ENCODE data around the gene CHKB.
"Not testable (repeated sequence)": the region's sequence is repeated elsewhere in the genome, so short reads cannot be mapped to it uniquely, and the experiment has no call there.

Gene CHKB

DNA sequence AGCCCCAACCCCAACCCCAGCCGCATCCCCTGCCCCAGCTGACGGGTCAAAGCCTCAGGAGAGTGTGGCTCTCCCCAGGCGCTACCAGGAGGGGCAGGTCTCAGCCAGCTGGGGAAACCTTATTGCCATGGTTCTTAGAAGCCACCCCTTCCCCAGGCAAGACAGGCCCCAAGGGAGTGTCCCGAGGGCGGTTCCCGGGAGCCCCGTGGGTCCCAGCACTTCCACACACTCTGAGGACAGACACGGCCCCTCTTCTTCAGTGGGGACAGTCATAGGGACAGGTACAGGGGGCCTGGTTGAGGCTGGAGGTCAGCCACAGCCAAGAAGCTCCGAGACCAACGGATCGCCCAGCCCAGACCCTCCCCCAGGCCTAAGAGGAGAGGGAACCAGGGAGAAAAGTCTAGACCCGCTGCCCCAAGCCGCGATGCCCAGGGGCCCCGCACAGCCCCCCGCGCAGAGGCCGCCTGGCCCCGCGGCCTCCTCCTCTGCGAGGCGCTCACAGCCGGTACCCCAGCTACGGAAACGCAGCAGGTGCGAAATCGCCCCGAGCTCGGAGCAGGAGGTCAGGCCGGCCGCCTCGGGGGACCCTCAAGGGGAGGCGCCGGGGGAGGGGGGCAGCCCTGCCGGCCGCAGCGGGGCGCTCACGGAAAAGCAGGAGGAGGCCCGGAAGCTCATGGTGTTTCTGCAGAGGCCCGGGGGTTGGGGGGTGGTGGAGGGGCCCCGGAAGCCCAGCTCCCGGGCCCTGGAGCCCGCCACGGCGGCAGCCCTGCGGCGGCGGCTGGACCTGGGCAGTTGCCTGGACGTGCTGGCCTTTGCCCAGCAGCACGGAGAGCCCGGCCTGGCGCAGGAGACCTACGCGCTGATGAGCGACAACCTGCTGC lies 34.4 kb downstream of the CHKB start:
- no peak for DNase-seq (ENCODE audit: low spot score)

- DNase-seq (ENCODE audit: low spot score): no peak
These were observed 35.2 kb downstream of the CHKB start for GRCh38 chr22:50547263-50547985.

DNA sequence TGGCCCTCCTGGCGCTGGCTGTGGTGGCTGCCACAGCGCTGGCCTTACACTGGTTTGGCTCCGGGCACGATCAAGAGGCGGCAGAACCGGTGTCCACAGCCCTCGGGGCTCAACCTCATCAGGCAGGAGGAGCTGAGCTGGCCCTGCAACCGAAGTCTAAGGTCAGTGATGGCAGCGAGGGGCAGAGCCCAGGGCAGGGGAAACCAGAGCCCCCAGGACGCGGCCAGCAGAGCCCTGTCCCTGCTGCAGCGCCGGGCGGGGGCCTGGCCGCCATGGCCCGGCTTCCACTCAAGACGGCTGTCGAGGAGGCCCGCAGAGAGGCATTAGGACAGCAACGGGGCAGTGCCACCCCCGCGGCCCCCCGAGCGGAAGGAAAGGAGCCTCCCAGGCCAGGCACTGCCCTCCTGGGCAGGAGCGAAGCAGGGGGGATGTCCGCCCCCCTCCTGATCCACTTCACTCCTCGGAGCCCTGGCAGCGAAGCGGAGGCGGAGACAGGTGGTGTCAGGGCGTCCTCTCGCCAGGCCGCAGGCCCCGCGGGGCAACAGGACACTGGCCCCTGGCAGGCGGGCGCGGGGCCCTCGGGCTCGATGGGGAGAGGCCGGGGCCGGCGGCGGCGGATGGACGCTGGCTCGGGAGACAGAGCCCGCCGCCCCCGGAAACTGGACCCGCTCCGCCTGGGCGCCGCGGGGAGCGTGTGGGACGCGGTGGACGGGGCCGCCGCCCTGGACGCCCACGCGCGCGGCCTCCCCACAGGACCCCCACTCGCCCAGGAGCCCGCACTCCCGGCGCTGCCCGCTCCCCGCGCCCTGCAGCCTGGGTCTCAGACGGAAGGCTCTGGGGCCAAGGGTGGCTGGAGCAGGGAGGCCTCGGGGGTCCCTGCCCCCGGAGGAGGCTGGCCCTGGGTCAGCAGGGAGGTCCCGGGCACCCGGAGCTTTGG lies 36.1 kb downstream of the CHKB start:
- no peak for DNase-seq (ENCODE audit: low spot score)

- DNase-seq (ENCODE audit: low spot score): no peak
These were observed 36.9 kb downstream of the CHKB start, which contains the start of gene KLHDC7B for GRCh38 chr22:50545522-50546325. TSS of gene KLHDC7B (plus strand) at chr22:50545899. CDS start at chr22:50546244, 345 bp downstream.

- DNase-seq (ENCODE audit: low spot score): no peak
These were observed 37.8 kb downstream of the CHKB start for GRCh38 chr22:50544746-50545253.

- DNase-seq (ENCODE audit: low spot score): no peak
These were observed 38.4 kb downstream of the CHKB start for GRCh38 chr22:50544078-50544745.

- no peak for DNase-seq (ENCODE audit: low spot score)
These were observed 40.2 kb downstream of the CHKB start for GRCh38 chr22:50542416-50542927.

DNA sequence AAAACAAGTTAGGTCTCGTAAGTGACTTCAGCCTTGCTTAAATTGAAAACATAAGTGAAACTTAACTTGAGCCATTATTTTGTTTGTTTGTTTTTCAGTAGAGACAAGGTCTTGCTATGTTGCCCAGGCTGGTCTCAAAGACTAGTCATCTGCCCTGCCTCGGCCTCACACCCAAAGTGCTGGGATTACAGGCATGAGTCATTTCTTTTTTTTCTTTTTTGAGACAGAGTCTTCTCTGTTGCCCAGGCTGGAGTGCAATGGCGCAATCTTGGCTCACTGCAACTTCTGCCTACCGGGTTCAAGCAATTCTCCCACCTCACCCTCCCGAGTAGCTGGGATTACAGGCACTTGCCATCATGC lies 41.0 kb downstream of the CHKB start:
- DNase-seq (ENCODE audit: low spot score): peak; percentile 78

GRCh38 chr22:50540381-50540780 lies 42.3 kb downstream of the CHKB start:
- DNase-seq (ENCODE audit: low spot score): no peak

DNA sequence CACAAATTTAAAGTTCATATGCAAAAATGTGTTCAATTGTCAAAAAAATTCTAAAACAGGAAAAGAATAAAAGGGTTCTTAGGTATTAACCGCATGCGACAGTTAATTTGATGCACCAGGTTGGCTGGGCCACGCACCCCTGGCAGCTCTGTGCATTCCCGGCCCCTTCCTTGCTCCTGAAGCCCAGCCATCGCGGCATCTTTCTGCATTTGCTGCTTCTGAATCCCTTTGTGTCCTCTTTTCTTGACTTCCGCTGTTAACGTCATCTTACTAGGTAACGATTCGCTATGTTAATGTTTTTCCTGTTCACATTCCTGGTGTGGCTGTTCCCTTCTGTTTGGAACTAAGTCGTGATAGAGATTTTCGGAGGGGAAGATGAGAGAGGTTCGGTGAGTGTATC lies 44.9 kb downstream of the CHKB start:
- DNase-seq (ENCODE audit: low spot score): no peak

DNA sequence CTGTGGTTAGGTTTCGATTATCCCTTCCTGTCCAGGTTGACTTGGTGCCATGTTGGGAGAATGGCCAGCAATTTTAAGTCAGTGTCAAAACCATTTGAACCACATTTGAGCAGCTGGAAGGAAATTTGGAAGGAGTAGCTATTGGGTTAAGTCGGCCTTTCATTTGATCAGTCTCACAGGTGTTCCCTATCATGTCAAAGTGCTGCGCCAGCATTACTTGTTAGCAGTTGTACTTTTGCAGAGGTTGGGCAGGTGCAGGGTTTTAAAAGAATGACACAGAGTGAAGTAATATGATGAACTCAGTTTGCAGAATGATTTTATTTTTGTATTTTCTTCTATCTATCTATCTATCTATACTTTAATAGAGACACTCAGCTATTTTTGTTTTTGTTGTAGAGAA lies 46.4 kb downstream of the CHKB start:
- no peak for DNase-seq (ENCODE audit: low spot score)

DNA sequence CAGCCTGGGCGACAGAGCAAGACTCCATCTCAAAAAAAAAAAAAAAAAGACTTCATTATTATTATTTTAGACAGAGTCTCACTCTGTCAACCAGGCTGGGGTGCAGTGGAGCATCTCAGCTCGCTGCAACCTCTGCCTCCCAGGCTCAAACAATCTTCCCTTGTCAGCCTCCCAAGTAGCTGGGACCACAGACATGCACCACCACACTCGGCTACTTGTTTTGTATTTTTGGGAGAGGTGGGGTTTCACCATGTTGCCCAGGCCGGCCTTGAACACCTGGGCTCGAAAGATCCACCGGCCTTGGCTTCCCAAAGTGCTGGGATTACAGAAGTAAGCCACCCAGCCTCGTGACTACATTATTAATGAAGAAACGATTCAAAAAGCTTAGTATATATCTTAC lies 47.5 kb downstream of the CHKB start:
- DNase-seq (ENCODE audit: low spot score): no peak

DNA sequence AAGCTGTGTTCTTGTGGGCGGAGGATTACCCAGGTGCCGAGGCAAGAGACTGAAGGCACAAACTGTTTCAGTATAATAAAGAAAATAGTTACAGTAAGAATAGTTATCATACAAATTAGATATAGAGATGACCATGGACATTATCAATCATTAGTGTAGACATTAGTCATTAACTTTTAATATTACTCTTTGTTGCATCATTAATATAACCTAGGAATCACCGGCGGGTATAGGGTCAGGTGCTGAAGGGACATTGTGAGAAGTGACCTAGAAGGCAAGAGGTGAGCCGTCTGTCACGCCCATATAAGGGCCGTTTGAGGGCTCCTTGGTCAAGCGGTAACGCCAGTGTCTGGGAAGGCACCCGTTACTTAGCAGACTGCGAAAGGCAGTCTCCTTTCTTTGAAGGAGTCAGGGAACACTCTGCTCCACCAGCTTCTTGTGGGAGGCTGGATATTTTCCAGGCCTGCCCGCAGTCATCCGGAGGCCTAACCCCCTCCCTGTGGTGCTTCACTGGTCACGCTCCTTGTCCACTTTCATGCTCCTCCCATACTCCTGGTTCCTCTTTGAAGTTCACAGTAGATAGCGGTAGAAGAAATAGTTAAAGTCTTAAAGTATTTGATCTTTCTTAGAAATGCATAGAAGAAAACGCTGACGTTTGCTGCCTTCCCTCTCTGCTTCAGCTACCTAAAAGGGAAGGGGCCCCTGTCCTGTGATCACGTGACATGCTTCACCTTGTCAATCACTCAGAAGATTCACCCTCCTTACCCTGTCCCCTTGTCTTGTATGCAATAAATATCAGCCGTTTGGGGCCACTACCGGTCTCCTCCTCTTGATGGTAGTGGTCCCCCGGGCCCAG lies 48.6 kb downstream of the CHKB start:
- not testable (repeated sequence) for DNase-seq (ENCODE audit: low spot score)

DNA sequence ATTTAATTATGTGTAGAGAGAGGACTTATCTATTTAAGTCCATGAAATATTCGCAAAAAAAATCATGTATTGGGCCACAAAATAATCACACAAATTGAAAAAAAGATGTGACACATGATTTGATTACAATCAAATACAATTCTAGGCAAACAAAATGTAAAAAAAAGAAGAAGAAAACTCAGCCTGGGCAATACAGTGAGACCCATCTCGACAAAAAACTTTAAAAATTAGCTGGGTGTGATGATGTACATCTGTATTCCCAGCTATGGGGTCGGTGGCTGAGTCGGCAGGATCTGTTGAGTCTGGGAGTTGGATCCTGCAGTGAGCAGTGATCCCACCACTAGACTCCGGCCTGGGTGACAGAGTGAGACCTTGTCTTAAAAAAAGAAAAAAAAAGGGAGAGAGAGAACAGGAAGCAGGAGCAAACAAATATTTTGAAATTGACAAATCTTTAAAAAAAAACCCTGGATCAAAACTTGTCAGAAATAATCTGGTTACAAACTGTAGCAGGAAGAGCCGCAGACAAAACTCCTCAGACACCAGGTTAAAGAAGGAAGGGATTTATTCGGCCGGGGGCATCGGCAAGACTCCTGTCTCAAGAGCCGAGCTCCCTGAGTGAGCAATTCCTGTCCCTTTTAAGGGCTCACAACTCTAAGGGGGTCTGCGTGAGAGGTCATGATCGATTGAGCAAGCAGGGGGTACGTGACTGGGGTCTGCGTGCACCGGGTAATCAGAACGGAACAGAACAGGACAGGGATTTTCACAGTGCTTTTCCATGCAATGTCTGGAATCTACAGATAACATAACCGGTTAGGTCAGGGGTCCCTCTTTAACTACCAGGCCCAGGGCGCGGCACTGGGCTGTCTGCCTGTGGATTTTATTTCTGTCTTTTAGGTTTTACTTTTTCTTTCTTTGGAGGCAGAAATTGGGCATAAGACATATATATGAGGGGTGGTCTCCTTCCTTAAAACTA lies 49.5 kb downstream of the CHKB start:
- DNase-seq (ENCODE audit: low spot score): no peak

DNA sequence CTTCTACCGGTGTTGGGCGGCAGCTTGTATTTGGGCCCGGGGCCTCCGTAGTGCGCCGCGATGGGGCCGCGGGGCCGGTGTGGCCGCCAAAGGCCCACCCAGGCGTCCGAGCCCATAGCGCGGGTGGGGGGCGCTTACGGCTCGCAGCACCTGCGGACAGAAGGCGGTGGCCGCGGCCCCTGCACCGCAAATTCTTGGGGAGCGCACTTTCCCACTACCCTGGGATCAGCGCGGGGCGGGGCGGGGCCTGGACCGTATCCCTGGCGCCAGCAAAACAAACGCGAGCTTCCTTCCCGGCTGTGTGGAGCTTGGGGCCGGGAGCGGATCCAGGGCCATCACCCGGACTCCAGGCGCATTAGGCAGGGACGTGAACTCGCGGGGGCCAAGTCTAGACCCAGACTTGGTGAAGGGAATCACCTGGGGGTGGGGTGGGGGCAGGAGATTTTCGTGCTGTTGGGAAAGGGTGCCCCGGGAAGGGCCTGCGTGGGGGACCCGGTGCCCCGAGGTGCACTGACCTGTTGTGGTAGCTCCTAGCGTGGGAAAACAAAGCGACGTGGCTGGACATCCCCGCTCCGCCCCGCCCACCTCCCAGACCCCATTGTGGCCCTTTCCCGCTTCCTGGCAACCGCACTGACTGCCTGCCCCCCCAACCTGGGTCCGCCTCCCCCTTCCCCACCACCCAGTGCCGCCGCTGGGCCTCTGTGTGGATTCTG lies 50.5 kb downstream of the CHKB start:
- DNase-seq (ENCODE audit: low spot score): no peak

DNA sequence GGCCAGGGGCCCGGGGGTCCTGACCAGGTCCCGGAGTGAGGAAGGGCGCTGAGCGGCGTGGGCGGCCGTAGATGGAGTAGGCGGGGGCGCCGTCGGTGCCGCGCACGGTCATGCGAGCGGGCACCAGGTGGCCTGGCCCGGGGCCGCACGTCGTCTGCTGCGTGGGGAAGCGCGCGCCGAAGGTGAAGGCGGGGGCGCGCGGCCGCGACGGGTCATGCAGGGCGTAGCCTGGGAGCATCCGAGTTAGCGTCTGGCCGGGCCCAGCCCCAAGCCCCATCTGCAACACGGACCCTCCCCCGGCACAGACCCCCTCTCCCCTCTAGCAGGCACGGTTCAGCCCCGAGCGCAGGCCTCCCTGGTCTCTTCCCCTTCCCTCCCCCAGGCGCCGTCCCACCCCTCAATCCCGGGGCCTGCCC lies 51.1 kb downstream of the CHKB start:
- no peak for DNase-seq (ENCODE audit: low spot score)

- no peak for DNase-seq (ENCODE audit: low spot score)
These were observed 51.6 kb downstream of the CHKB start for GRCh38 chr22:50530877-50531545.
